Breast epithelium (tissue), 4 donors: ENCODE measurements around the gene GHR. TPM values are rescaled to one million over a fixed set of nuclear protein-coding genes. Genes with fewer than 3 reads are reported as not detected.

ENCODE experiments used
- DNase-seq, 2 donors: peaks; one replicate each; pipeline ENCODE4 v3.0.0-alpha.2; 2019; ENCODE audit warnings: low spot score in 2 of 2
- H3K27ac ChIP-seq, 2 donors: fragments of 200-600 bp; sonication (generic) in 1 of 2; one replicate each; pipeline ENCODE4 v1.5.1; 2016 to 2019; ENCODE audit warnings: mild to moderate bottlenecking in 1 of 2
- H3K27me3 ChIP-seq, 2 donors: fragments of 200-600 bp; sonication (generic) in 1 of 2; one replicate each; pipeline versions ENCODE4 v1.5.1 to v1.6.0; 2017 to 2019; ENCODE audit warnings: control low read depth in 1 of 2, mild to moderate bottlenecking in 1 of 2
- H3K36me3 ChIP-seq: fragments of 200-600 bp; one replicate; pipeline ENCODE4 v1.5.1; 2019
- H3K4me1 ChIP-seq, 2 donors: fragments of 200-600 bp; sonication (generic); one replicate each; pipeline ENCODE4 v1.5.1; 2016 to 2019; ENCODE audit warnings: control low read depth in 1 of 2
- H3K4me3 ChIP-seq, 3 donors: fragments of 200-600 bp; sonication (generic); 1 replicate in 2 of 3; 2 replicates in 1 of 3; pipeline ENCODE4 v1.5.1; 2016 to 2019; ENCODE audit warnings: mild to moderate bottlenecking in 3 of 3, moderate library complexity in 2 of 3
- H3K9me3 ChIP-seq, 2 donors: fragments of 200-600 bp; sonication (generic) in 1 of 2; one replicate each; pipeline ENCODE4 v1.5.1; 2016 to 2019; ENCODE audit warnings: control low read depth in 1 of 2
- CTCF ChIP-seq, 3 donors: fragments of 450-650 bp; IDR thresholded peaks; one replicate each; pipeline ENCODE4 v1.5.1; 2016 to 2017; ENCODE audit warnings: antibody characterized with exemption in 3 of 3, mild to moderate bottlenecking in 3 of 3, moderate library complexity in 3 of 3
- POLR2A ChIP-seq: fragments of 450-650 bp; IDR thresholded peaks from one replicate; pipeline ENCODE4 v1.6.1; 2016; ENCODE audit warnings: antibody characterized with exemption, mild to moderate bottlenecking, moderate library complexity
- POLR2AphosphoS5 ChIP-seq, 3 donors: sonication (generic); formaldehyde crosslinking; IDR thresholded peaks; one replicate each; pipeline ENCODE4 v1.6.1; 2017; ENCODE audit warnings: antibody characterized with exemption in 3 of 3
- intact Hi-C: fragments of 100-400 bp; cut with DNase I; formaldehyde crosslinking; loops from one replicate; pipeline ENCODE4 v1.15.1; 2023; ENCODE audit warnings: low total_unique reads
- total RNA-seq, 3 donors: library from RNA; depleted of rRNA; stranded (reverse); fragments of >200 nt; gene quantifications; one replicate each; pipeline ENCODE4 v1.1.0, GENCODE V29; 2016

Gene GHR
- total RNA-seq, 3 donors from 2014 or later, result 25.6 to 234 (median 26.5) TPM

GRCh38 chr5:42498000-42498399 is 74.8 kb downstream of the GHR start:
- H3K9me3 ChIP-seq, result no peaks in the 10 kb centered on the region
- H3K4me1 ChIP-seq, result peaks cover 0 to 2% of the 10 kb centered on the region in 2 donors
- no peak overlapping the region for H3K27ac ChIP-seq
- intact Hi-C loops, result no loop called here
- TF ChIP-seq POLR2AphosphoS5 (IDR thresholded peaks at IDR 0.05) (no peak), CTCF (IDR thresholded peaks at IDR 0.05) (no peak)
- H3K4me3 ChIP-seq, result no peak overlapping the region
- H3K27me3 ChIP-seq, result no peaks in the 10 kb centered on the region
- DNase-seq, result no peak
- no peaks in the 10 kb centered on the region for H3K36me3 ChIP-seq

GRCh38 chr5:42499016-42499415 is 75.8 kb downstream of the GHR start:
- Histone ChIP-seq H3K4me1 (peaks cover 2 to 4% of the 10 kb centered on the region in 2 donors), H3K36me3 (no peaks in the 10 kb centered on the region), H3K9me3 (no peaks in the 10 kb centered on the region), H3K27ac (no peak overlapping the region), H3K4me3 (no peak overlapping the region), H3K27me3 (no peaks in the 10 kb centered on the region)
- no peak for TF ChIP-seq POLR2AphosphoS5 (IDR thresholded peaks at IDR 0.05)
- TF ChIP-seq POLR2A, result no peak
- no peak for TF ChIP-seq CTCF (IDR thresholded peaks at IDR 0.05)
- intact Hi-C loops, result no loop called here
- DNase-seq, result no peak

- Histone ChIP-seq H3K36me3 (no peaks in the 10 kb centered on the region), H3K4me3 (no peak overlapping the region), H3K27ac (no peak overlapping the region), H3K4me1 (peaks cover 2 to 4% of the 10 kb centered on the region in 2 donors), H3K27me3 (no peaks in the 10 kb centered on the region), H3K9me3 (no peaks in the 10 kb centered on the region)
- TF ChIP-seq POLR2AphosphoS5 (IDR thresholded peaks at IDR 0.05) (no peak), POLR2A (no peak), CTCF (IDR thresholded peaks at IDR 0.05) (no peak)
- intact Hi-C loops, result no loop called here
- DNase-seq, result no peak
Observed at GRCh38 chr5:42500003-42500599, 76.9 kb downstream of the GHR start.

DNA sequence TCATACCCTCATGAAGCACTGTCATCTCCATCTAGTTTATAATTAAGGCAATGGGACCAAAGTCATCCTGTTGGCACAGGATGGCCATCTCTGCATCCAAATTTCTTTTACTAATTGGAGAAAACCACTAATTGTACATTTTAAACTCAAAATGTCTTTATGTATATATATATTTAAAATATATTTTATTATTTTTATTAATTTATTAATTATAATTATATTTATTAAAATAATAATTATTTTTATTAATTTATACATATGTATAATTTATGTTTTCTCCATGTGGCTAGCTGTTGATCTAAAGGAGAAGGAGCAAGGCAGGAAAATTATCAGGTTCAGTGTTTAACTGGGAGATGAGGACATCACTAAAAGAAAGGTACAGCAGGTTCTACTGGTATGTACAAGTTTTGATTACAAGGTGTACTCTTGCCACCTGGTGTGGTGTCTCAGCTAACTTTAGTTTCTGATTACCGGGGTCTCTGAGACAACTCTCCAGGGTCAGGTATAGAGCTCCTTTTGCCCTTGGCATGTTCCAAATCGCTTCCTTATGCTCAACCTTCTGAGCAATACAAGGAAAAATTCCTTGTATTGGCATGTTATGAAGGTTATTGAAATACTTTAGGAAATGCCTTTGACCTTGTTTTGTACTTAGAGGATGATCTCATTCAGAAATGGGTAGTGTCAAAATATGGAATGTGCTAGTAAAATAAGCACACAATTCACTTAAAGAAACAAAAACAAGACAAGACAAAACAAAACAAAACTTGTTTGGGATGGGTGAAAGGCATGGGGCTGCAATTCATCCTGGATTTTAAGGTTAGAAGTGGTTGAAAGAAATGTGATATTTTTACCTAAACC is 79.6 kb downstream of the GHR start:
- Histone ChIP-seq H3K9me3 (no peaks in the 10 kb centered on the region), H3K27ac (peak overlapping the region in 1 of 2 donors; percentile 22), H3K4me3 (no peak overlapping the region), H3K27me3 (no peaks in the 10 kb centered on the region), H3K36me3 (no peaks in the 10 kb centered on the region), H3K4me1 (peaks cover 2 to 4% of the 10 kb centered on the region in 2 donors)
- intact Hi-C loops, result no loop called here
- DNase-seq, result no peak
- TF ChIP-seq CTCF (IDR thresholded peaks at IDR 0.05), result no peak
- no peak for TF ChIP-seq POLR2A
- no peak for TF ChIP-seq POLR2AphosphoS5 (IDR thresholded peaks at IDR 0.05)

DNA sequence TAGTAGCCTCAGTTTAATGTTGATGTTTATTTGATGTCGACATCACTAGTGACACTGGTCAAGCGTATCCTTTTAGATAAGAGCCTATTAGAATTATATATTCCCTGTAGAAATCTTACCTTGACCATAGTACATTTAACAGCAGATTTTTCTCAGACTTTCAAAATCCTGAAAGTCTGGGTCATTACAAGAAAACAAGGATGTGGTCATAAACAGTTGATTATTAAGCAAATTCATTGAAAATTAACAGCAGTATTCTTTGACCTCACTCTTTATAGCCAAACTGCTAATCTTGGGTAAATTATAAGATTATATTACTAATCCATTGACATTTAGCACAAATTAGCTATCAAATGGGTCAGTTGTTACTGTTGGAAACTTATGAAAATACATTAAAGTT is 83.4 kb downstream of the GHR start:
- no peaks in the 10 kb centered on the region for H3K9me3 ChIP-seq
- TF ChIP-seq CTCF (IDR thresholded peaks at IDR 0.05) (no peak), POLR2A (no peak), POLR2AphosphoS5 (IDR thresholded peaks at IDR 0.05) (no peak)
- H3K27me3 ChIP-seq, result no peaks in the 10 kb centered on the region
- intact Hi-C loops, result no loop called here
- no peak overlapping the region for H3K27ac ChIP-seq
- no peak overlapping the region for H3K4me3 ChIP-seq
- H3K36me3 ChIP-seq, result no peaks in the 10 kb centered on the region
- no peak for DNase-seq
- H3K4me1 ChIP-seq, result peaks cover 0 to 4% of the 10 kb centered on the region in 2 donors
